SK-N-SH (cell line): ENCODE results near the gene SUGP2. TPM values are rescaled to one million over a fixed set of nuclear protein-coding genes. Genes with fewer than 3 reads are reported as not detected.

Source experiments
- CTCF ChIA-PET: fragments of 300-600, 350-600 bp; formaldehyde crosslinking; extraction: SDS; loops from one replicate; lab custom pipeline; 2021; lab: Yijun Ruan, JAX
- POLR2A ChIA-PET: fragments of 350-600 bp; sonication (Branson Sonifier 250); formaldehyde crosslinking; extraction: SDS; loops from one replicate; lab custom pipeline; 2020; ENCODE audit warnings: antibody characterized with exemption, inconsistent platforms; lab: Yijun Ruan, JAX
- DNase-seq: peaks from one replicate; pipeline ENCODE4 v3.0.0; 2012
- H2AFZ ChIP-seq: fragments of 200-600 bp; sonication (generic); 2 replicates; pipeline ENCODE4 v1.8.1; 2016; ENCODE audit warnings: antibody characterized with exemption, mild to moderate bottlenecking, low read depth
- H3F3A ChIP-seq: fragments of 200-600 bp; sonication (generic); replicated peaks from 2 replicates; pipeline ENCODE3; 2016; ENCODE audit warnings: antibody characterized with exemption, mild to moderate bottlenecking; ENCODE audit not compliant: insufficient read depth
- H3K27ac ChIP-seq, 2 experiments: fragments of 200-500 bp in 1 of 2; fragments of 200-600 bp in 1 of 2; sonication (Bioruptor generic) in 1 of 2; sonication (generic), shearing (Covaris generic) in 1 of 2; 2 replicates each; pipeline versions ENCODE4 v1.5.1 to v1.6.1; 2014 to 2016; ENCODE audit warnings: low read depth in 2 of 2, inconsistent platforms in 1 of 2, low read length in 1 of 2, mild to moderate bottlenecking in 1 of 2, mixed read lengths in 1 of 2
- H3K27me3 ChIP-seq: fragments of 200-600 bp; sonication (generic), shearing (Covaris generic); 2 replicates; pipeline ENCODE4 v1.6.1; 2016; ENCODE audit warnings: mixed run types; ENCODE audit not compliant: insufficient read depth
- H3K36me3 ChIP-seq, 2 experiments: fragments of 200-500 bp in 1 of 2; fragments of 200-600 bp in 1 of 2; sonication (Bioruptor generic) in 1 of 2; sonication (generic) in 1 of 2; replicated peaks in 1 of 2; 2 replicates each; pipeline versions ENCODE3 to v1.5.1; 2014 to 2016; ENCODE audit warnings: low read length in 1 of 2, mild to moderate bottlenecking in 1 of 2; ENCODE audit not compliant: insufficient read depth in 2 of 2, control insufficient read depth in 1 of 2
- H3K4me1 ChIP-seq, 2 experiments: fragments of 200-500 bp in 1 of 2; fragments of 200-600 bp in 1 of 2; sonication (Bioruptor generic) in 1 of 2; sonication (generic), shearing (Covaris generic) in 1 of 2; 2 replicates each; pipeline versions ENCODE4 v1.5.1 to v1.6.1; 2014 to 2016; ENCODE audit warnings: low read depth in 1 of 2, low read length in 1 of 2, mixed run types in 1 of 2; ENCODE audit not compliant: insufficient read depth in 2 of 2, control insufficient read depth in 1 of 2
- H3K4me2 ChIP-seq: fragments of 200-600 bp; sonication (generic), shearing (Covaris generic); 2 replicates; pipeline ENCODE4 v1.6.1; 2017; ENCODE audit warnings: mixed run types
- H3K4me3 ChIP-seq, 2 experiments: fragments of 200-500 bp in 1 of 2; fragments of 200-600 bp in 1 of 2; sonication (Bioruptor generic) in 1 of 2; sonication (generic), shearing (Covaris generic) in 1 of 2; 2 replicates each; pipeline versions ENCODE4 v1.5.1 to v1.8.1; 2014 to 2016; ENCODE audit warnings: low read depth in 2 of 2, inconsistent platforms in 1 of 2, low read length in 1 of 2, mild to moderate bottlenecking in 1 of 2, mixed read lengths in 1 of 2, moderate library complexity in 1 of 2
- H3K79me2 ChIP-seq: fragments of 200-600 bp; sonication (generic); 2 replicates; pipeline ENCODE4 v1.8.1; 2017; ENCODE audit warnings: mild to moderate bottlenecking; ENCODE audit not compliant: insufficient read depth
- H3K9ac ChIP-seq: fragments of 200-600 bp; sonication (generic); 2 replicates; pipeline ENCODE4 v1.6.1; 2017; ENCODE audit warnings: mixed run types
- H3K9me2 ChIP-seq: fragments of 200-600 bp; sonication (generic); 2 replicates; pipeline ENCODE4 v1.6.1; 2017; ENCODE audit warnings: mixed run types
- H3K9me3 ChIP-seq: fragments of 200-600 bp; sonication (generic); 2 replicates; pipeline ENCODE4 v1.6.1; 2017; ENCODE audit warnings: mixed run types, mild to moderate bottlenecking, moderate library complexity
- H4K20me1 ChIP-seq: fragments of 200-600 bp; sonication (generic); 2 replicates; pipeline ENCODE4 v1.6.1; 2017; ENCODE audit warnings: mild to moderate bottlenecking, mixed run types; ENCODE audit not compliant: insufficient read depth
- FOXM1 ChIP-seq: IDR thresholded peaks from 2 replicates; pipeline ENCODE4 v1.4.0; 2012; ENCODE audit warnings: low read depth, mild to moderate bottlenecking
- GATA2 ChIP-seq: sonication (generic); formaldehyde crosslinking; IDR thresholded peaks from 2 replicates; pipeline ENCODE4 v1.5.0; 2020; ENCODE audit warnings: mild to moderate bottlenecking, missing genetic modification reagents
- JUND ChIP-seq: IDR thresholded peaks from 2 replicates; pipeline ENCODE4 v1.4.0; 2012
- MEF2A ChIP-seq: IDR thresholded peaks from 2 replicates; pipeline ENCODE4 v1.4.0; 2012; ENCODE audit warnings: low read depth, borderline replicate concordance
- PBX3 ChIP-seq: IDR thresholded peaks from 2 replicates; pipeline ENCODE4; 2012
- RAD21 ChIP-seq: IDR thresholded peaks from 2 replicates; pipeline ENCODE4 v1.6.1; 2012; ENCODE audit warnings: mild to moderate bottlenecking, low read length
- TAF1 ChIP-seq: IDR thresholded peaks from 2 replicates; pipeline ENCODE4 v1.6.1; 2012; ENCODE audit warnings: low read depth, mild to moderate bottlenecking, low read length, moderate library complexity, borderline replicate concordance
- USF1 ChIP-seq: IDR thresholded peaks from 2 replicates; pipeline ENCODE4 v1.4.0; 2012; ENCODE audit warnings: low read depth, borderline replicate concordance
- WGBS: methylation state at CpG from one replicate; pipeline ENCODE4 v1.1.6; 2017; ENCODE audit warnings: low lambda C conversion rate; 5-methylcytosine and 5-hydroxymethylcytosine counted together
- polyA plus RNA-seq, 3 experiments: library from polyadenylated mRNA; depleted of rRNA; stranded (reverse); fragments of >200 nt; gene quantifications; 2 replicates each; pipeline ENCODE4 v1.2.3, GENCODE V29; 2012
- TF ChIP-seq, protein P1 (sequence below): IDR thresholded peaks from 2 replicates; pipeline ENCODE4 v1.4.0; 2012; ENCODE audit warnings: low read depth
- TF ChIP-seq, protein P2 (sequence below): fragments of 200-600 bp; sonication (generic); IDR thresholded peaks from 2 replicates; pipeline ENCODE4 v1.6.1; 2017; ENCODE audit warnings: antibody characterized with exemption, mild to moderate bottlenecking, moderate library complexity

Gene SUGP2
- polyA plus RNA-seq, 1 of the 3 experiments (the other 2 are of a cell fraction), result 56.3 TPM

- Histone ChIP-seq H3K9me2 (no peaks in the 10 kb centered on the region), H3K79me2 (peaks cover 19% of the 10 kb centered on the region), H3K4me1 (peaks cover 0 to 9% of the 10 kb centered on the region in 2 experiments; a peak in 1 of 4 replicates), H3K36me3 (peaks cover 57 to 70% of the 10 kb centered on the region in 2 experiments), H3K9ac (no peak overlapping the region), H3F3A (no peaks in the 10 kb centered on the region), H3K27me3 (no peaks in the 10 kb centered on the region), H3K27ac (no peak overlapping the region), H4K20me1 (peaks cover 6% of the 10 kb centered on the region; the same call in 1 of the 2 replicates), H3K4me2 (no peak overlapping the region), H3K9me3 (no peaks in the 10 kb centered on the region), H3K4me3 (no peak overlapping the region), H2AFZ (no peak overlapping the region)
- WGBS, result 97% methylated on average over 13 of the region's 18 CpGs
- CTCF ChIA-PET, result interaction anchor here (1.2 kb wide), 1 partner anchor 17 kb away, joined by 6 read pairs; no protein-coding TSS in a partner anchor
- POLR2A ChIA-PET, result no interaction called here
- TF ChIP-seq JUND, result no peak
- TF ChIP-seq PBX3, result no peak
- no peak for TF ChIP-seq USF1
- no peak for DNase-seq
These were observed 29.2 kb downstream of the SUGP2 start for GRCh38 chr19:19004144-19004543.

DNA sequence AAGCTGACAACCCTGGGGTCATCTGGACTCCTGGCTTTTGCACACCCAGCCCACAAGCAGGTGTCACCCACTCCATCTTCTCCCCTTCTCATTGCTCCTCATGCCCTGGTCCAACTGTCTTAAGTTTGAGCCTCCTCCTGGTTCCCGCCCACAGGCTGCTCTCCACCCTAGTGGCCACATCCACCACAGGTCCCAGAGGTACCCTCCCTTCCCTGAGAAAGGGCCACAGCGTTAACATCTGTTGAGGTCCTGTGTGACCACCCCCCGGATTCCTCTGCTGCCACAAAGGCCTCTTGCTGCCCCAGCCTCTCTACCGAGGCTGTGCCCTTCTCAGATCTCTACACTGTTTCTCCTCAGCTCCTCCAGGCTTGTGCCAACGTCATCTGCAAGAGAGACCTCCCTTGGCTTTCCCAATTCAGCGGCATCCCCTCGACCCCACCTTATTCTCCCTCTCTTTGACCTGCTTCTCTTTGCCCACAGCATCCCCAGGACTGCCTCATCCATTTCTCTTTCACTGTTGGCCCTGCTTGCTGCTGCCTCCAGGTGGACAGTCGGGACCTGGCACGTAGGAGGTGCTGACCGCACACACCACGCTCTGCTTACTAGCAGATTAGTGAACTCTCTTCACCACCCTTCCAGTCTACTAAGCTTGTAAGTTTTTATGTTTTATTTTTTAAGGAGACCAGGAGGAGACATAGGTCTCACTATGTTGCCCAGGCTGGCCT is 33.3 kb downstream of the SUGP2 start:
- Histone ChIP-seq H3K9me3 (no peaks in the 10 kb centered on the region), H3F3A (peaks cover 4% of the 10 kb centered on the region), H3K4me1 (peaks cover 0 to 11% of the 10 kb centered on the region in 2 experiments; a peak in 1 of 4 replicates), H4K20me1 (peaks cover 6% of the 10 kb centered on the region; the same call in 1 of the 2 replicates), H3K4me2 (no peak overlapping the region), H3K27me3 (no peaks in the 10 kb centered on the region), H3K27ac (no peak overlapping the region), H3K4me3 (no peak overlapping the region), H2AFZ (no peak overlapping the region), H3K36me3 (peaks cover 41 to 51% of the 10 kb centered on the region in 2 experiments), H3K79me2 (peaks cover 13% of the 10 kb centered on the region), H3K9me2 (no peaks in the 10 kb centered on the region), H3K9ac (no peak overlapping the region)
- POLR2A ChIA-PET, result no interaction called here
- peak; percentile 47 for DNase-seq
- TF ChIP-seq, protein P1, sequence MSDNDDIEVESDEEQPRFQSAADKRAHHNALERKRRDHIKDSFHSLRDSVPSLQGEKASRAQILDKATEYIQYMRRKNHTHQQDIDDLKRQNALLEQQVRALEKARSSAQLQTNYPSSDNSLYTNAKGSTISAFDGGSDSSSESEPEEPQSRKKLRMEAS, result no peak
- TF ChIP-seq GATA2 (CRISPR knock-in tag) (no peak), RAD21 (0 out of 2 replicates have a peak, but pooled peaks have one; percentile 3), MEF2A (no peak), FOXM1 (no peak), PBX3 (no peak), TAF1 (no peak)
- TF ChIP-seq, protein P2, sequence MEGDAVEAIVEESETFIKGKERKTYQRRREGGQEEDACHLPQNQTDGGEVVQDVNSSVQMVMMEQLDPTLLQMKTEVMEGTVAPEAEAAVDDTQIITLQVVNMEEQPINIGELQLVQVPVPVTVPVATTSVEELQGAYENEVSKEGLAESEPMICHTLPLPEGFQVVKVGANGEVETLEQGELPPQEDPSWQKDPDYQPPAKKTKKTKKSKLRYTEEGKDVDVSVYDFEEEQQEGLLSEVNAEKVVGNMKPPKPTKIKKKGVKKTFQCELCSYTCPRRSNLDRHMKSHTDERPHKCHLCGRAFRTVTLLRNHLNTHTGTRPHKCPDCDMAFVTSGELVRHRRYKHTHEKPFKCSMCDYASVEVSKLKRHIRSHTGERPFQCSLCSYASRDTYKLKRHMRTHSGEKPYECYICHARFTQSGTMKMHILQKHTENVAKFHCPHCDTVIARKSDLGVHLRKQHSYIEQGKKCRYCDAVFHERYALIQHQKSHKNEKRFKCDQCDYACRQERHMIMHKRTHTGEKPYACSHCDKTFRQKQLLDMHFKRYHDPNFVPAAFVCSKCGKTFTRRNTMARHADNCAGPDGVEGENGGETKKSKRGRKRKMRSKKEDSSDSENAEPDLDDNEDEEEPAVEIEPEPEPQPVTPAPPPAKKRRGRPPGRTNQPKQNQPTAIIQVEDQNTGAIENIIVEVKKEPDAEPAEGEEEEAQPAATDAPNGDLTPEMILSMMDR, result peak; percentile 34; the same call in 1 of the 2 replicates
- CTCF ChIA-PET, result interaction anchor here (0.8 to 2.0 kb wide), 8 partner anchors 9 to 85 kb away, joined by 3 to 8 read pairs (median 3); partner anchors contain the start of genes COPE and DDX49
- 95% methylated on average over 9 of the region's 11 CpGs for WGBS
